NCI-H1436 treated with DMSO at 0.1 percent for 48 hours (cell line): Measurements from ENCODE around the gene HLA-E.
"Not testable (repeated sequence)": the region's sequence is repeated elsewhere in the genome, so short reads cannot be mapped to it uniquely, and the experiment has no call there.

Source experiments
- DNase-seq: peaks from one replicate; lab custom pipeline; 2025; lab: John Stamatoyannopoulos, UW

HLA-E gene

GRCh38 chr6:30489081-30490025 lies at the start of gene HLA-E:
TSS of gene HLA-E (plus strand) at chr6:30489509. CDS start at chr6:30489532, 23 bp downstream.
- DNase-seq, result peak; percentile 67

GRCh38 chr6:30441171-30441570 lies 48.1 kb upstream of the HLA-E start:
- no peak for DNase-seq

- DNase-seq, result no peak
These were observed 45.5 kb upstream of the HLA-E start for GRCh38 chr6:30443657-30444450.

GRCh38 chr6:30444451-30444742 lies 44.9 kb upstream of the HLA-E start:
- DNase-seq, result no peak

GRCh38 chr6:30446259-30446658 lies 43.0 kb upstream of the HLA-E start:
- DNase-seq, result no peak

GRCh38 chr6:30447237-30447636 lies 42.1 kb upstream of the HLA-E start:
- DNase-seq, result no peak

- no peak for DNase-seq
These were observed 38.8 kb upstream of the HLA-E start for GRCh38 chr6:30450548-30450908.

GRCh38 chr6:30450909-30451841 lies 38.1 kb upstream of the HLA-E start:
- no peak for DNase-seq

- no peak for DNase-seq
These were observed 36.4 kb upstream of the HLA-E start for GRCh38 chr6:30452736-30453507.

- DNase-seq, result peak; percentile 2
These were observed 35.7 kb upstream of the HLA-E start for GRCh38 chr6:30453508-30454116.

- DNase-seq, result no peak
These were observed 30.2 kb upstream of the HLA-E start for GRCh38 chr6:30459145-30459544.

GRCh38 chr6:30461055-30461454 lies 28.3 kb upstream of the HLA-E start:
- DNase-seq, result no peak

GRCh38 chr6:30462482-30462881 lies 26.8 kb upstream of the HLA-E start:
- no peak for DNase-seq

- no peak for DNase-seq
These were observed 26.1 kb upstream of the HLA-E start for GRCh38 chr6:30463242-30463641.

GRCh38 chr6:30463651-30464618 lies 25.4 kb upstream of the HLA-E start:
- DNase-seq, result no peak

- no peak for DNase-seq
These were observed 23.6 kb upstream of the HLA-E start for GRCh38 chr6:30465595-30466306.

- DNase-seq, result no peak
These were observed 18.3 kb upstream of the HLA-E start for GRCh38 chr6:30470968-30471367.

GRCh38 chr6:30475116-30475515 lies 14.2 kb upstream of the HLA-E start:
- not testable (repeated sequence) for DNase-seq

GRCh38 chr6:30480536-30481156 lies 8.7 kb upstream of the HLA-E start:
- DNase-seq, result no peak
